ENCODE data around the gene PLXNA4.

PLXNA4 gene

GRCh38 chr7:132417103-132417906, 159.0 kb downstream of the PLXNA4 start:
- no peak for DNase-seq (ENCODE audit: low spot score)
- no peak for TF ChIP-seq CTCF (IDR thresholded peaks at IDR 0.05; ENCODE audit: extremely low read depth, missing control alignments)

- no peak for DNase-seq (ENCODE audit: low spot score)
- no peak for TF ChIP-seq CTCF (IDR thresholded peaks at IDR 0.05; ENCODE audit: extremely low read depth, missing control alignments)
Observed at GRCh38 chr7:132416395-132416794, 159.9 kb downstream of the PLXNA4 start.

- no peak for TF ChIP-seq CTCF (IDR thresholded peaks at IDR 0.05; ENCODE audit: extremely low read depth, missing control alignments)
- no peak for DNase-seq (ENCODE audit: low spot score)
Observed at GRCh38 chr7:132415259-132415658, 161.0 kb downstream of the PLXNA4 start.

- DNase-seq (ENCODE audit: low spot score): no peak
- no peak for TF ChIP-seq CTCF (IDR thresholded peaks at IDR 0.05; ENCODE audit: extremely low read depth, missing control alignments)
Observed at GRCh38 chr7:132414857-132415256, 161.4 kb downstream of the PLXNA4 start.

- no peak for DNase-seq (ENCODE audit: low spot score)
- TF ChIP-seq CTCF (IDR thresholded peaks at IDR 0.05; ENCODE audit: extremely low read depth, missing control alignments): no peak
Observed at GRCh38 chr7:132412435-132412834, 163.8 kb downstream of the PLXNA4 start.

GRCh38 chr7:132410861-132411541, 165.3 kb downstream of the PLXNA4 start:
- TF ChIP-seq CTCF (IDR thresholded peaks at IDR 0.05; ENCODE audit: extremely low read depth, missing control alignments): no peak
- no peak for DNase-seq (ENCODE audit: low spot score)

- TF ChIP-seq CTCF (IDR thresholded peaks at IDR 0.05; ENCODE audit: extremely low read depth, missing control alignments): no peak
- no peak for DNase-seq (ENCODE audit: low spot score)
Observed at GRCh38 chr7:132410385-132410784, 165.9 kb downstream of the PLXNA4 start.

Measured in GM20000 (cell line).